ENCODE measurements around the gene PDIK1L.
A peak's percentile ranks its signal among the peaks of the same experiment; 100 is the strongest.
"Not testable (repeated sequence)": the region's sequence is repeated elsewhere in the genome, so short reads cannot be mapped to it uniquely, and the experiment has no call there.

The PDIK1L gene

GRCh38 chr1:26090893-26091292, 20.7 kb upstream of the PDIK1L start:
- no peak for DNase-seq (ENCODE audit: low read depth in 3 of 3)

- no peak for DNase-seq (ENCODE audit: low read depth in 3 of 3)
Observed at GRCh38 chr1:26092422-26092821, 19.2 kb upstream of the PDIK1L start.

- not testable (repeated sequence) for DNase-seq (ENCODE audit: low read depth in 3 of 3)
Observed at GRCh38 chr1:26093569-26093968, 18.1 kb upstream of the PDIK1L start.

- DNase-seq (ENCODE audit: low read depth in 3 of 3) = no peak
Observed at GRCh38 chr1:26094076-26094669, 17.5 kb upstream of the PDIK1L start.

GRCh38 chr1:26094677-26095383, 16.8 kb upstream of the PDIK1L start:
- no peak for DNase-seq (ENCODE audit: low read depth in 3 of 3)

GRCh38 chr1:26096471-26096870, 15.2 kb upstream of the PDIK1L start:
- no peak for DNase-seq (ENCODE audit: low read depth in 3 of 3)

GRCh38 chr1:26097696-26098095, 13.9 kb upstream of the PDIK1L start:
- no peak for DNase-seq (ENCODE audit: low read depth in 3 of 3)

- no peak for DNase-seq (ENCODE audit: low read depth in 3 of 3)
Observed at GRCh38 chr1:26098602-26099001, 13.0 kb upstream of the PDIK1L start.

- DNase-seq (ENCODE audit: low read depth in 3 of 3) = no peak
Observed at GRCh38 chr1:26099780-26100179, 11.8 kb upstream of the PDIK1L start.

GRCh38 chr1:26100204-26100603, 11.4 kb upstream of the PDIK1L start:
- DNase-seq (ENCODE audit: low read depth in 3 of 3) = not testable (repeated sequence)

- no peak for DNase-seq (ENCODE audit: low read depth in 3 of 3)
Observed at GRCh38 chr1:26102119-26102518, 9.5 kb upstream of the PDIK1L start.

GRCh38 chr1:26102526-26102925, 9.1 kb upstream of the PDIK1L start:
- DNase-seq (ENCODE audit: low read depth in 3 of 3) = no peak

- not testable (repeated sequence) for DNase-seq (ENCODE audit: low read depth in 3 of 3)
Observed at GRCh38 chr1:26105226-26105548, 6.4 kb upstream of the PDIK1L start.

- DNase-seq (ENCODE audit: low read depth in 3 of 3) = no peak
Observed at GRCh38 chr1:26109229-26110164, 2.1 kb upstream of the PDIK1L start.

- DNase-seq (ENCODE audit: low read depth in 3 of 3) = peak; percentile 46 to 58 (median 50)
Observed at GRCh38 chr1:26110731-26111529, 694 bp upstream of the PDIK1L start.

GRCh38 chr1:26112407-26112775, 767 bp downstream of the PDIK1L start:
- DNase-seq (ENCODE audit: low read depth in 3 of 3) = no peak

- no peak for DNase-seq (ENCODE audit: low read depth in 3 of 3)
Observed at GRCh38 chr1:26114165-26114927, 2.7 kb downstream of the PDIK1L start.

GRCh38 chr1:26119892-26120608, 8.4 kb downstream of the PDIK1L start:
- DNase-seq (ENCODE audit: low read depth in 3 of 3) = no peak

GRCh38 chr1:26121854-26122773, 10.5 kb downstream of the PDIK1L start:
- DNase-seq (ENCODE audit: low read depth in 3 of 3) = no peak

All from stimulated activated CD4-positive, alpha-beta T cell treated with anti-CD3 and anti-CD28 coated beads, TNF-alpha, amount 100 ng/mL, for 48 hours (primary cell).